ENCODE data around the gene SEPTIN1.
A peak's percentile ranks its signal among the peaks of the same experiment; 100 is the strongest.

Gene SEPTIN1

DNA sequence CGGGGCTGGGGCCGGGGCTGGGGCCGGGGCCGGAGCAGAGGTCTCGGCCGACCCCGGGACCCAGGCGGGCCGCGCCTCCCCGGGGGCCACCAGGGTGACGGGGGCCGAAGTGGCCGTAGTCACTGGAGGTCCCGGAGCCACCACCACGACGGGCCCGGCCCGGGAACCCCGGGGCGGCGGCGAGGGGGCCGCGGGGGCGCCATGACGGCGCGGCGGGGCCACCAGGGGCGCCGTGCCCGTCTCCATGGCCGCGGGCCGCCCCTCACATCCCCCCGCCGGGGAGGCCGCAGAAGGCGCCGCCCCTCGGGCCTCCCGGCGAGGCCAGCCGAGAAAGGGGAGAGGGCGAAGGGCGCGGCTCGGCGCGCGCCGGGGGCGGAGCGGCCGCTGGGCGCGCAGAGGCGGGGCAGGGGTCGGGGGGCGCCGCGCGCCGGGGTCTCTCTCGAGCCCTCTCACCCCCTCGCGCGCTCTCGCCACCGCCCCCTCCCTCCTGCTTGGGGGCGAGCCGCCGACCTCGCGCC lies 12.4 kb downstream of the SEPTIN1 start:
- TF ChIP-seq, protein P1, sequence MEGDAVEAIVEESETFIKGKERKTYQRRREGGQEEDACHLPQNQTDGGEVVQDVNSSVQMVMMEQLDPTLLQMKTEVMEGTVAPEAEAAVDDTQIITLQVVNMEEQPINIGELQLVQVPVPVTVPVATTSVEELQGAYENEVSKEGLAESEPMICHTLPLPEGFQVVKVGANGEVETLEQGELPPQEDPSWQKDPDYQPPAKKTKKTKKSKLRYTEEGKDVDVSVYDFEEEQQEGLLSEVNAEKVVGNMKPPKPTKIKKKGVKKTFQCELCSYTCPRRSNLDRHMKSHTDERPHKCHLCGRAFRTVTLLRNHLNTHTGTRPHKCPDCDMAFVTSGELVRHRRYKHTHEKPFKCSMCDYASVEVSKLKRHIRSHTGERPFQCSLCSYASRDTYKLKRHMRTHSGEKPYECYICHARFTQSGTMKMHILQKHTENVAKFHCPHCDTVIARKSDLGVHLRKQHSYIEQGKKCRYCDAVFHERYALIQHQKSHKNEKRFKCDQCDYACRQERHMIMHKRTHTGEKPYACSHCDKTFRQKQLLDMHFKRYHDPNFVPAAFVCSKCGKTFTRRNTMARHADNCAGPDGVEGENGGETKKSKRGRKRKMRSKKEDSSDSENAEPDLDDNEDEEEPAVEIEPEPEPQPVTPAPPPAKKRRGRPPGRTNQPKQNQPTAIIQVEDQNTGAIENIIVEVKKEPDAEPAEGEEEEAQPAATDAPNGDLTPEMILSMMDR (conservative IDR thresholded peaks at IDR 0.05; ENCODE audit: control insufficient read depth, insufficient read depth, low read depth, low read length) = no peak
- H3K4me3 ChIP-seq (ENCODE audit: control insufficient read depth, low read depth, low read length) = peak overlapping the region; percentile 84
- no peak for DNase-seq (ENCODE audit: low read depth)

DNA sequence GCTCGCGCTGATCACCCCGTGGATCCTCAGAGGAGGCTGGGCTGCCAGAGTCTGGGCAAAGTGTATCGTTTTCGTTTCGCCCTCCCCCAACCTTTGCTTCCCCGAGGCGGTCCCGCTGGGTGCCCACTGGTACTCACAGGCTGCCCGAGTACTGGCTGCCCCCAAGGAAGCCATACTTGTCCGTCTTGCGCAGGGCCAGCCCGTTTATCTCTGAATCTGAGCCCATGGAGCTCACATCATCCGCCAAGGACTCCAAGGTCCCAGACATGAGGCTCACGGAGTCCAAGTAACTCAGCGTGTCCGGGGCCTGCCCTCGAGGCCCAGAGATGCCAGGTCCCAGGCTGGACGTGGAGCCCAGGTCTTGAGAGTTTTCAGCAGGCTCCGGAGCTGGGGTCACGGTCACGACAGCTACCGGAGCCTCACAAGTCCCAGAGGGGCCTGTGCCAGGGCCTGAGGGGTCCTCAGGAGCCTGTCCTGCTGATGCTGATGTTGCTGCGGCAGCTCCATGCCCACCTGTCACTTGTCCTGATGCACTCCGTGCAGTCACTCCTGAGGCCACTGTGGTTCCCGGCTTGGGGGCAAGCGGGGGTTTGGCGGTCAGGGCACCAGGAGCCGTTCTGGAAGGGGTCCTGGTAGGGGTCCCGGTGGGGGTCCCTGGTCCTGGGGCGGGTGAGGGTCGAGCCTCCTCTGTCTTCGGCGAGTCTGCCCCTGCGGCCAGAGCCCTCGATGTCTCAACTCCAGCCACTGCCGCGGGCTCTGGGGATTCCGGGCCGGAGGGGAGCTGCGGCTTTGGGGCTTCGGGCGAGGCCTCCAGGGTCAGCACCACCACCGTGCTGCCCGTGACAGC lies 13.0 kb downstream of the SEPTIN1 start:
- H3K4me3 ChIP-seq (ENCODE audit: control insufficient read depth, low read depth, low read length) = peak overlapping the region; percentile 84
- TF ChIP-seq, protein P1 (conservative IDR thresholded peaks at IDR 0.05; ENCODE audit: control insufficient read depth, insufficient read depth, low read depth, low read length) = no peak
- DNase-seq (ENCODE audit: low read depth) = no peak

DNA sequence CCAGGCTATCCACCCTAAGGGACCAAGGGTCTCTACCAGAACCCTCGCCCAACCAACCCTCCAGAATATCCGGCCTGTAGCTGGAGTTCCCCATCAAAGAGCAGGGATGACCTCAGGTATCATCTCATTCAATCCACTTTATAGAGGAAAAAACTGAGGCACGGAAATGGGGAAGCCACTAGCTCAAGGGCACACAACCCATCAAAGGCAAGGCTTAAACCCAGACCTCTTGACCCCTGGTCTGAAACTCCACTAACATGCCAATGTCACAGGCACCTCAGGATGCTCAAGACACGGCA lies 13.6 kb downstream of the SEPTIN1 start:
- H3K4me3 ChIP-seq (ENCODE audit: control insufficient read depth, low read depth, low read length) = peak overlapping the region; percentile 84
- TF ChIP-seq, protein P1 (conservative IDR thresholded peaks at IDR 0.05; ENCODE audit: control insufficient read depth, insufficient read depth, low read depth, low read length) = no peak
- DNase-seq (ENCODE audit: low read depth) = no peak

DNA sequence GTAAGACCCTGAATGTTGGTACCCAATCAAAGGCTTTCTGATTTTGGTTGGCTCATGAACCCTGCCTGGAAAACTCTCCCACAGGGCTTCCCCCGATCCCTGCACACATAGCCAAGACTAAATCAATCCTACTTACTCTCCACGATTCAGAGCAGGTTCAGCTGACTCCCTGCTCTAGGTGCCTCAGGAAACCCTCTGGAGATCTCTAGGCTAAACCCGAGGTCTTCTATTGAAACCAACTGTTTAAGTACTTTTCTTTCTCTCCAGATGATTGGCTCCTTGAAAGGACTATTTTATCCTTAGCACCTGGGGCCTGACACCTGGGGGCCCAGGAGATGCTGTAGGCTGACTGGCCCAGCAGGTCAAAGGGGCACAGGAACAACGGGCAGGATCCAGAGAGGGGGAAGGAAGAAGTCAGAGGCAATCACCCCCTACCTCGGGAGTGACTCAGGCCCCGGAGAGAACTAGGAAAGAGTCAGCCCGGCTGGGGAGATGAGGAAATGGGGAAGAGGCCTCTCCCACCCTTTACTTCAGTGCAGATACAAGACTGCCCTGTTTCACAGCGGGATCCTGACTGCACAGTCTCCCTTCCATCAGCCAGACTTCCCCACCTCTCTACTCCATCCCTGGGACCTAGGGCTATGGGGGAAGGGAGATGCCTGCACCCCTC lies 14.1 kb downstream of the SEPTIN1 start:
- H3K4me3 ChIP-seq (ENCODE audit: control insufficient read depth, low read depth, low read length) = peak overlapping the region; percentile 84
- TF ChIP-seq, protein P1 (conservative IDR thresholded peaks at IDR 0.05; ENCODE audit: control insufficient read depth, insufficient read depth, low read depth, low read length) = no peak
- peak; percentile 74 for DNase-seq (ENCODE audit: low read depth)

DNA sequence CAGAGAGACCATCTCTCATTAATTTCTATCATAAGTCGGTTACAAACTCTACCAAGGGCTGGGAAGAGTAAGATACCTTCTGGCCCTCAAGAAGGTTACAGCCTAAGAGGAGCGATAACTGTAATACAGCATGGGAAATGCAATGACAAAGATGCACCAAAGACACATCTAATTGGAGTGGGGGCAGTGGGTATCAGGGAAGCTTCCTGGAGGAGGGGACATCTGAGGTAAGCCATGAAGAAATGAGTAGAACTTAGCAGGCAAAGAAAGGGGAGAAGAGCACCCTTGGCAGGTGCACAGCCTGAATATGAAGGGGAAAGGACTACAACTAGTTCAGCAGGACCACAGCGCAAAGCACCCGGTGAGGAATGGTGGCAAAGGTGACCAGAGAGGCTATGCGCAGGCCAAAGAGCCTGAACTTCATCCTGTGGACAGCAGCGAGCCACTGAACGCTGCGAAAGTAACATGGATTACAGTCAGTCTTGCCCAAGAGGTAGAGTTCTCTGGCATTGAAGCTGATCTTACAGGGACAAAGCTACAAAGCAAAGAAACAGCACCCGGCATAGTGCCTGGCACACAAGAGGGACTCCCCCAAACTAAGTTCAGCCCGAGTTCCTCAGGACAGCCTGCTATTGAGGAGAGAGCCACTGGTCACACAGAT lies 14.9 kb downstream of the SEPTIN1 start:
- TF ChIP-seq, protein P1 (conservative IDR thresholded peaks at IDR 0.05; ENCODE audit: control insufficient read depth, insufficient read depth, low read depth, low read length) = no peak

DNA sequence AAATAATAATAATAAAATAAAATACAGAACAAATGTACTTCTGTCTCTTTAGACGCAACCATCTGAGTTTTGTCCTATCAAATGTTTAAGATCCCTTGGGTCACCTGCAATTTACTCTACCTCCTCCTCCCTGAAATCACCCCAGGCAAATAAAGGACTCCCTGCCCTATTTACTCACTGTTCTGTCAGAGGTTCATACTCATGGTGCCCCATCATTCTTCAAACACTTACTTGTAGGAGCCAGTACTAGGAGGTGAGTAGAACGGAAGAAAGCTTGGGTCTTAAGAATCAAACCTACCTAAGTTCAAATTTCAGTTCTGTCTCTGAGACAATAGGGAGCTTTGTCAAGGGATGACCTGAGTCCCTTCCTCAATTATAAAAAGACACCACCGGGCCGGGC lies 15.8 kb downstream of the SEPTIN1 start:
- no peak overlapping the region for H3K4me3 ChIP-seq (ENCODE audit: control insufficient read depth, low read depth, low read length)

More for the DNA sequence above, 14.9 kb downstream of the SEPTIN1 start:
- peak overlapping the region; percentile 84 for H3K4me3 ChIP-seq (ENCODE audit: control insufficient read depth, low read depth, low read length)
- no peak for DNase-seq (ENCODE audit: low read depth)

More for the DNA sequence above, 15.8 kb downstream of the SEPTIN1 start:
- no peak for DNase-seq (ENCODE audit: low read depth)
- TF ChIP-seq, protein P1 (conservative IDR thresholded peaks at IDR 0.05; ENCODE audit: control insufficient read depth, insufficient read depth, low read depth, low read length) = no peak

Measured in fibroblast of mammary gland (primary cell).